ENCODE measurements around the gene F7. TPM values are rescaled to one million over a fixed set of nuclear protein-coding genes. Genes with fewer than 3 reads are reported as not detected.

F7 gene
- total RNA-seq, 3 donors from 2014 or later (not counting 1 experiment from before 2014, with no cell fraction given): 0.25 to 0.91 TPM; not detected in 1

GRCh38 chr13:113142876-113143275 lies 37.3 kb downstream of the F7 start:
- no peaks in the 10 kb centered on the region for H3K36me3 ChIP-seq (ENCODE audit: control insufficient read depth, insufficient read depth, low read length)
- no peak for TF ChIP-seq CTCF (IDR thresholded peaks at IDR 0.05)
- no peak overlapping the region for H3K27ac ChIP-seq (ENCODE audit: low read length)
- no peak overlapping the region for H3K4me3 ChIP-seq (ENCODE audit: low read length)
- Mint-ChIP-seq H3K27me3 (ENCODE audit: low read depth in 2 of 2) (peaks cover 0 to 12% of the 10 kb centered on the region in 2 donors), H3K27ac (no peak overlapping the region), H3K36me3 (no peaks in the 10 kb centered on the region), H3K4me3 (no peak overlapping the region), H3K4me1 (no peaks in the 10 kb centered on the region), H3K9me3 (no peaks in the 10 kb centered on the region)
- WGBS (ENCODE audit: insufficient coverage): 90% methylated on average over 7 of the region's 7 CpGs
- H3K4me1 ChIP-seq (ENCODE audit: control insufficient read depth, insufficient read depth, low read length): no peaks in the 10 kb centered on the region
- no peak for DNase-seq
- intact Hi-C loops (cut with micrococcal nuclease): no loop called here
- H3K9me3 ChIP-seq (ENCODE audit: control insufficient read depth, insufficient read depth, low read length): no peaks in the 10 kb centered on the region
- no peaks in the 10 kb centered on the region for H3K27me3 ChIP-seq (ENCODE audit: control insufficient read depth, insufficient read depth, low read length)
- ATAC-seq: no peak

GRCh38 chr13:113143466-113144254 lies 38.1 kb downstream of the F7 start:
- H3K4me1 Mint-ChIP-seq: no peaks in the 10 kb centered on the region
- Histone ChIP-seq H3K4me3 (ENCODE audit: low read length) (no peak overlapping the region), H3K27ac (ENCODE audit: low read length) (no peak overlapping the region), H3K4me1 (ENCODE audit: control insufficient read depth, insufficient read depth, low read length) (no peaks in the 10 kb centered on the region), H3K36me3 (ENCODE audit: control insufficient read depth, insufficient read depth, low read length) (no peaks in the 10 kb centered on the region), H3K27me3 (ENCODE audit: control insufficient read depth, insufficient read depth, low read length) (no peaks in the 10 kb centered on the region), H3K9me3 (ENCODE audit: control insufficient read depth, insufficient read depth, low read length) (no peaks in the 10 kb centered on the region)
- WGBS (ENCODE audit: insufficient coverage): 90% methylated on average over 39 of the region's 39 CpGs
- no peak for TF ChIP-seq CTCF (IDR thresholded peaks at IDR 0.05)
- peaks cover 0 to 12% of the 10 kb centered on the region in 2 donors for H3K27me3 Mint-ChIP-seq (ENCODE audit: low read depth in 2 of 2)
- no peak for ATAC-seq
- no peaks in the 10 kb centered on the region for H3K36me3 Mint-ChIP-seq
- no peak for DNase-seq
- intact Hi-C loops (cut with micrococcal nuclease): no loop called here
- H3K4me3 Mint-ChIP-seq: no peak overlapping the region
- no peaks in the 10 kb centered on the region for H3K9me3 Mint-ChIP-seq
- no peak overlapping the region for H3K27ac Mint-ChIP-seq

- no peaks in the 10 kb centered on the region for H3K36me3 ChIP-seq (ENCODE audit: control insufficient read depth, insufficient read depth, low read length)
- no peaks in the 10 kb centered on the region for H3K9me3 ChIP-seq (ENCODE audit: control insufficient read depth, insufficient read depth, low read length)
- Mint-ChIP-seq H3K36me3 (no peaks in the 10 kb centered on the region), H3K4me3 (no peak overlapping the region), H3K9me3 (no peaks in the 10 kb centered on the region), H3K27ac (no peak overlapping the region), H3K27me3 (ENCODE audit: low read depth in 2 of 2) (peaks cover 0 to 12% of the 10 kb centered on the region in 2 donors), H3K4me1 (no peaks in the 10 kb centered on the region)
- no peaks in the 10 kb centered on the region for H3K4me1 ChIP-seq (ENCODE audit: control insufficient read depth, insufficient read depth, low read length)
- DNase-seq (no peak), ATAC-seq (no peak)
- H3K27me3 ChIP-seq (ENCODE audit: control insufficient read depth, insufficient read depth, low read length): no peaks in the 10 kb centered on the region
- WGBS (ENCODE audit: insufficient coverage): 90% methylated on average over 9 of the region's 12 CpGs
- H3K4me3 ChIP-seq (ENCODE audit: low read length): no peak overlapping the region
- no peak overlapping the region for H3K27ac ChIP-seq (ENCODE audit: low read length)
- intact Hi-C loops (cut with micrococcal nuclease): no loop called here
- TF ChIP-seq CTCF (IDR thresholded peaks at IDR 0.05): no peak
These were observed 38.7 kb downstream of the F7 start for GRCh38 chr13:113144255-113144629.

- H3K9me3 Mint-ChIP-seq: no peaks in the 10 kb centered on the region
- no peak overlapping the region for H3K27ac Mint-ChIP-seq
- H3K27me3 Mint-ChIP-seq (ENCODE audit: low read depth in 2 of 2): peaks cover 0 to 15% of the 10 kb centered on the region in 2 donors
- H3K9me3 ChIP-seq (ENCODE audit: control insufficient read depth, insufficient read depth, low read length): no peaks in the 10 kb centered on the region
- no peak overlapping the region for H3K4me3 Mint-ChIP-seq
- ATAC-seq (no peak), DNase-seq (no peak)
- no peak overlapping the region for H3K4me3 ChIP-seq (ENCODE audit: low read length)
- no peaks in the 10 kb centered on the region for H3K27me3 ChIP-seq (ENCODE audit: control insufficient read depth, insufficient read depth, low read length)
- no peaks in the 10 kb centered on the region for H3K4me1 ChIP-seq (ENCODE audit: control insufficient read depth, insufficient read depth, low read length)
- H3K4me1 Mint-ChIP-seq: no peaks in the 10 kb centered on the region
- H3K27ac ChIP-seq (ENCODE audit: low read length): no peak overlapping the region
- intact Hi-C loops (cut with micrococcal nuclease): no loop called here
- H3K36me3 Mint-ChIP-seq: no peaks in the 10 kb centered on the region
- no peaks in the 10 kb centered on the region for H3K36me3 ChIP-seq (ENCODE audit: control insufficient read depth, insufficient read depth, low read length)
- no peak for TF ChIP-seq CTCF (IDR thresholded peaks at IDR 0.05)
- 80% methylated on average over 10 of the region's 12 CpGs for WGBS (ENCODE audit: insufficient coverage)
These were observed 39.9 kb downstream of the F7 start for GRCh38 chr13:113145496-113145895.
